SK-N-SH treated with all-trans-retinoic acid at 6 μM for 48 hours (cell line): ENCODE data around the gene GRM7.

ENCODE experiments used
- ATAC-seq: fragments of 200-7000 bp; cut with Tn5 transposase; 3 replicates; pipeline ENCODE4 v1.9.1; 2020; ENCODE audit warnings: mild to moderate bottlenecking, moderate library complexity
- ARNTL ChIP-seq: fragments of 450-650 bp; formaldehyde crosslinking; IDR thresholded peaks from 2 replicates; pipeline ENCODE4 v1.5.0; 2020; ENCODE audit warnings: low read depth, mild to moderate bottlenecking, moderate library complexity, borderline replicate concordance
- BACH2 ChIP-seq: fragments of 250-450 bp; sonication (Bioruptor Pico); IDR thresholded peaks from 2 replicates; pipeline ENCODE4 v1.9.0; 2021; ENCODE audit warnings: mild to moderate bottlenecking, borderline replicate concordance
- CREB5 ChIP-seq: fragments of 250-450 bp; sonication (Bioruptor Pico); IDR thresholded peaks from 2 replicates; pipeline ENCODE4 v1.5.1; 2020; ENCODE audit warnings: low read depth, mild to moderate bottlenecking, moderate library complexity
- CSDC2 ChIP-seq: fragments of 250-450 bp; sonication (Bioruptor Pico); IDR thresholded peaks from 2 replicates; pipeline ENCODE4 v1.5.0; 2020; ENCODE audit warnings: mild to moderate bottlenecking, moderate library complexity
- CSRNP3 ChIP-seq: fragments of 250-450 bp; sonication (Bioruptor Pico); IDR thresholded peaks from 2 replicates; pipeline ENCODE4 v1.5.1; 2021; ENCODE audit warnings: mild to moderate bottlenecking, moderate library complexity
- ESRRG ChIP-seq: fragments of 250-450 bp; sonication (Bioruptor Pico); IDR thresholded peaks from 2 replicates; pipeline ENCODE4 v1.6.1; 2021; ENCODE audit warnings: mild to moderate bottlenecking
- GLIS3 ChIP-seq: fragments of 250-450 bp; sonication (Bioruptor Pico); IDR thresholded peaks from 2 replicates; pipeline ENCODE4 v1.5.0; 2020; ENCODE audit warnings: mild to moderate bottlenecking, moderate library complexity
- OSR1 ChIP-seq: fragments of 250-450 bp; sonication (Bioruptor Pico); IDR thresholded peaks from 2 replicates; pipeline ENCODE4 v1.8.0; 2022; ENCODE audit warnings: moderate library complexity, mild to moderate bottlenecking, inconsistent platforms
- PATZ1 ChIP-seq: fragments of 250-450 bp; sonication (Bioruptor Pico); IDR thresholded peaks from 2 replicates; pipeline ENCODE4 v1.8.0; 2020; ENCODE audit warnings: mild to moderate bottlenecking, moderate library complexity, borderline replicate concordance
- POU6F1 ChIP-seq: fragments of 250-450 bp; sonication (Bioruptor Pico); IDR thresholded peaks from 2 replicates; pipeline ENCODE4 v1.8.0; 2021; ENCODE audit warnings: low read depth, mild to moderate bottlenecking, moderate library complexity, borderline replicate concordance
- PPARA ChIP-seq: fragments of 250-450 bp; sonication (Bioruptor Pico); IDR thresholded peaks from 2 replicates; pipeline ENCODE4 v1.5.0; 2020; ENCODE audit warnings: mild to moderate bottlenecking, borderline replicate concordance
- RARB ChIP-seq: fragments of 250-450 bp; sonication (Bioruptor Pico); IDR thresholded peaks from 2 replicates; pipeline ENCODE4 v1.8.0; 2021; ENCODE audit warnings: mild to moderate bottlenecking, moderate library complexity
- TCF4 ChIP-seq: fragments of 250-450 bp; sonication (Bioruptor Pico); IDR thresholded peaks from 2 replicates; pipeline ENCODE4 v1.8.0; 2021; ENCODE audit warnings: mild to moderate bottlenecking, moderate library complexity, borderline replicate concordance
- TOX ChIP-seq: fragments of 250-450 bp; sonication (Bioruptor Pico); IDR thresholded peaks from 2 replicates; pipeline ENCODE4 v1.8.0; 2021; ENCODE audit warnings: mild to moderate bottlenecking, moderate library complexity, borderline replicate concordance
- TSHZ2 ChIP-seq: fragments of 250-450 bp; sonication (Bioruptor Pico); IDR thresholded peaks from 2 replicates; pipeline ENCODE4 v1.5.0; 2020; ENCODE audit warnings: mild to moderate bottlenecking, moderate library complexity
- ZFP3 ChIP-seq: fragments of 250-450 bp; sonication (Bioruptor Pico); IDR thresholded peaks from 2 replicates; pipeline ENCODE4 v1.5.0; 2020; ENCODE audit warnings: mild to moderate bottlenecking, moderate library complexity
- ZFP30 ChIP-seq: fragments of 450-650 bp; formaldehyde crosslinking; IDR thresholded peaks from 2 replicates; pipeline ENCODE4 v1.5.0; 2022; ENCODE audit warnings: mild to moderate bottlenecking, moderate library complexity
- ZNF565 ChIP-seq: fragments of 450-650 bp; formaldehyde crosslinking; conservative IDR thresholded peaks from 2 replicates; pipeline ENCODE4 v1.5.0; 2020; ENCODE audit warnings: low read depth, mild to moderate bottlenecking, moderate library complexity
- ZNF8 ChIP-seq: fragments of 450-650 bp; formaldehyde crosslinking; IDR thresholded peaks from 2 replicates; pipeline ENCODE4 v1.5.0; 2020; ENCODE audit warnings: mild to moderate bottlenecking, moderate library complexity

GRM7 gene

GRCh38 chr3:7788881-7789280 lies 928.0 kb downstream of the GRM7 start:
- no peak for TF ChIP-seq ARNTL (CRISPR knock-in tag)
- TF ChIP-seq GLIS3 (CRISPR knock-in tag) = no peak
- no peak for TF ChIP-seq TOX (CRISPR knock-in tag)
- TF ChIP-seq ESRRG (CRISPR knock-in tag) = no peak
- no peak for TF ChIP-seq TCF4 (CRISPR knock-in tag)
- no peak for TF ChIP-seq BACH2 (CRISPR knock-in tag)
- no peak for TF ChIP-seq POU6F1 (CRISPR knock-in tag)
- no peak for TF ChIP-seq TSHZ2 (CRISPR knock-in tag)
- TF ChIP-seq PPARA (CRISPR knock-in tag) = no peak
- no peak for TF ChIP-seq PATZ1
- no peak for TF ChIP-seq CSDC2 (CRISPR knock-in tag)
- no peak for TF ChIP-seq RARB
- TF ChIP-seq ZFP3 (CRISPR knock-in tag) = no peak
- no peak for TF ChIP-seq ZNF8 (CRISPR knock-in tag)
- no peak for ATAC-seq

GRCh38 chr3:7789324-7789723 lies 928.4 kb downstream of the GRM7 start:
- TF ChIP-seq ZNF565 = no peak
- no peak for TF ChIP-seq CREB5 (CRISPR knock-in tag)
- TF ChIP-seq BACH2 (CRISPR knock-in tag) = no peak
- no peak for TF ChIP-seq OSR1 (CRISPR knock-in tag)
- TF ChIP-seq ZFP3 (CRISPR knock-in tag) = no peak
- no peak for TF ChIP-seq TSHZ2 (CRISPR knock-in tag)
- TF ChIP-seq ZFP30 (CRISPR knock-in tag) = no peak
- no peak for TF ChIP-seq CSDC2 (CRISPR knock-in tag)
- TF ChIP-seq TCF4 (CRISPR knock-in tag) = no peak
- TF ChIP-seq CSRNP3 (CRISPR knock-in tag) = no peak
- no peak for TF ChIP-seq PPARA (CRISPR knock-in tag)
- no peak for ATAC-seq
